Measurements from ENCODE around the gene HLCS.
A peak's percentile ranks its signal among the peaks of the same experiment; 100 is the strongest.

Gene HLCS

GRCh38 chr21:36859744-36860501, 106.5 kb downstream of the HLCS start:
- TF ChIP-seq, protein P1, sequence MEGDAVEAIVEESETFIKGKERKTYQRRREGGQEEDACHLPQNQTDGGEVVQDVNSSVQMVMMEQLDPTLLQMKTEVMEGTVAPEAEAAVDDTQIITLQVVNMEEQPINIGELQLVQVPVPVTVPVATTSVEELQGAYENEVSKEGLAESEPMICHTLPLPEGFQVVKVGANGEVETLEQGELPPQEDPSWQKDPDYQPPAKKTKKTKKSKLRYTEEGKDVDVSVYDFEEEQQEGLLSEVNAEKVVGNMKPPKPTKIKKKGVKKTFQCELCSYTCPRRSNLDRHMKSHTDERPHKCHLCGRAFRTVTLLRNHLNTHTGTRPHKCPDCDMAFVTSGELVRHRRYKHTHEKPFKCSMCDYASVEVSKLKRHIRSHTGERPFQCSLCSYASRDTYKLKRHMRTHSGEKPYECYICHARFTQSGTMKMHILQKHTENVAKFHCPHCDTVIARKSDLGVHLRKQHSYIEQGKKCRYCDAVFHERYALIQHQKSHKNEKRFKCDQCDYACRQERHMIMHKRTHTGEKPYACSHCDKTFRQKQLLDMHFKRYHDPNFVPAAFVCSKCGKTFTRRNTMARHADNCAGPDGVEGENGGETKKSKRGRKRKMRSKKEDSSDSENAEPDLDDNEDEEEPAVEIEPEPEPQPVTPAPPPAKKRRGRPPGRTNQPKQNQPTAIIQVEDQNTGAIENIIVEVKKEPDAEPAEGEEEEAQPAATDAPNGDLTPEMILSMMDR (conservative IDR thresholded peaks at IDR 0.05; ENCODE audit: low read depth, low read length) = no peak
- peaks cover 4% of the 10 kb centered on the region for H3K4me1 ChIP-seq (ENCODE audit: low read depth, poor library complexity, severe bottlenecking)
- no peaks in the 10 kb centered on the region for H3K79me2 ChIP-seq (ENCODE audit: insufficient read depth, low read depth)
- no peaks in the 10 kb centered on the region for H3K27me3 ChIP-seq (ENCODE audit: insufficient read depth, low read depth)
- H4K20me1 ChIP-seq (ENCODE audit: insufficient read depth) = no peaks in the 10 kb centered on the region
- H3K9ac ChIP-seq = no peak overlapping the region
- H2AFZ ChIP-seq (ENCODE audit: low read depth) = no peak overlapping the region
- H3K27ac ChIP-seq = no peak overlapping the region
- H3K4me3 ChIP-seq (IDR thresholded peaks at IDR 0.05; ENCODE audit: insufficient read depth, low read depth, low read length) = no peak overlapping the region
- no peak overlapping the region for H3K4me2 ChIP-seq
- H3K36me3 ChIP-seq (ENCODE audit: insufficient read depth) = no peaks in the 10 kb centered on the region

- TF ChIP-seq, protein P1 (conservative IDR thresholded peaks at IDR 0.05; ENCODE audit: low read depth, low read length) = no peak
- Histone ChIP-seq H3K27ac (no peak overlapping the region), H3K27me3 (ENCODE audit: insufficient read depth, low read depth) (no peaks in the 10 kb centered on the region), H3K9ac (no peak overlapping the region), H4K20me1 (ENCODE audit: insufficient read depth) (no peaks in the 10 kb centered on the region), H3K4me2 (no peak overlapping the region), H3K79me2 (ENCODE audit: insufficient read depth, low read depth) (no peaks in the 10 kb centered on the region), H3K4me3 (IDR thresholded peaks at IDR 0.05; ENCODE audit: insufficient read depth, low read depth, low read length) (no peak overlapping the region), H3K36me3 (ENCODE audit: insufficient read depth) (no peaks in the 10 kb centered on the region), H2AFZ (ENCODE audit: low read depth) (no peak overlapping the region), H3K4me1 (ENCODE audit: low read depth, poor library complexity, severe bottlenecking) (peaks cover 4% of the 10 kb centered on the region)
Observed at GRCh38 chr21:36858320-36858957, 108.0 kb downstream of the HLCS start.

GRCh38 chr21:36856643-36857042, 109.8 kb downstream of the HLCS start:
- H3K36me3 ChIP-seq (ENCODE audit: insufficient read depth) = no peaks in the 10 kb centered on the region
- no peaks in the 10 kb centered on the region for H3K27me3 ChIP-seq (ENCODE audit: insufficient read depth, low read depth)
- H3K9ac ChIP-seq = no peak overlapping the region
- H3K4me3 ChIP-seq (IDR thresholded peaks at IDR 0.05; ENCODE audit: insufficient read depth, low read depth, low read length) = no peak overlapping the region
- TF ChIP-seq, protein P1 (conservative IDR thresholded peaks at IDR 0.05; ENCODE audit: low read depth, low read length) = no peak
- H3K79me2 ChIP-seq (ENCODE audit: insufficient read depth, low read depth) = no peaks in the 10 kb centered on the region
- H3K4me1 ChIP-seq (ENCODE audit: low read depth, poor library complexity, severe bottlenecking) = peaks cover 4% of the 10 kb centered on the region
- no peak overlapping the region for H3K4me2 ChIP-seq
- H2AFZ ChIP-seq (ENCODE audit: low read depth) = no peak overlapping the region
- H4K20me1 ChIP-seq (ENCODE audit: insufficient read depth) = no peaks in the 10 kb centered on the region
- no peak overlapping the region for H3K27ac ChIP-seq

- no peak overlapping the region for H2AFZ ChIP-seq (ENCODE audit: low read depth)
- no peaks in the 10 kb centered on the region for H3K4me1 ChIP-seq (ENCODE audit: low read depth, poor library complexity, severe bottlenecking)
- TF ChIP-seq, protein P1 (conservative IDR thresholded peaks at IDR 0.05; ENCODE audit: low read depth, low read length) = peak; percentile 49
- H3K9ac ChIP-seq = no peak overlapping the region
- no peaks in the 10 kb centered on the region for H3K79me2 ChIP-seq (ENCODE audit: insufficient read depth, low read depth)
- no peaks in the 10 kb centered on the region for H4K20me1 ChIP-seq (ENCODE audit: insufficient read depth)
- H3K36me3 ChIP-seq (ENCODE audit: insufficient read depth) = no peaks in the 10 kb centered on the region
- H3K4me2 ChIP-seq = no peak overlapping the region
- H3K27ac ChIP-seq = no peak overlapping the region
- no peaks in the 10 kb centered on the region for H3K27me3 ChIP-seq (ENCODE audit: insufficient read depth, low read depth)
- no peak overlapping the region for H3K4me3 ChIP-seq (IDR thresholded peaks at IDR 0.05; ENCODE audit: insufficient read depth, low read depth, low read length)
Observed at GRCh38 chr21:36854391-36854790, 112.1 kb downstream of the HLCS start.
